Measurements from ENCODE around the gene FOXE1. TPM values are rescaled to one million over a fixed set of nuclear protein-coding genes. Genes with fewer than 3 reads are reported as not detected.

Gene FOXE1
- total RNA-seq, 1 experiment from 2014 or later = not detected

GRCh38 chr9:97809666-97810344, 43.2 kb upstream of the FOXE1 start:
- no peak for TF ChIP-seq CTCF (conservative IDR thresholded peaks at IDR 0.05)
- no CpG with 5 or more reads among the region's 5 CpGs for WGBS (ENCODE audit: extremely low coverage, insufficient read length, low lambda C conversion rate)
- Mint-ChIP-seq H3K4me1 (peaks cover 26 to 28% of the 10 kb centered on the region in 2 experiments), H3K9me3 (no peaks in the 10 kb centered on the region), H3K27ac (no peak overlapping the region; a peak in 1 of 7 replicates), H3K36me3 (ENCODE audit: insufficient read depth in 1 of 3, low read depth in 3 of 3) (no peaks in the 10 kb centered on the region), H3K4me3 (peak overlapping the region in 1 of 2 experiments; percentile 24; a peak in 1 of 5 replicates), H3K27me3 (ENCODE audit: low read depth) (peaks cover 37% of the 10 kb centered on the region)
- Histone ChIP-seq H2AK5ac (ENCODE audit: insufficient read length, low read length) (no peak overlapping the region), H3K9me3 (ENCODE audit: control insufficient read depth, low read depth, low read length) (no peaks in the 10 kb centered on the region), H3K4me2 (ENCODE audit: insufficient read depth, insufficient read length, low read length) (no peak overlapping the region), H3K79me1 (ENCODE audit: insufficient read depth, low read depth, low read length, poor library complexity, severe bottlenecking) (no peaks in the 10 kb centered on the region), H3K4me1 (ENCODE audit: insufficient read depth, low read length) (peaks cover 2% of the 10 kb centered on the region; the same call in 1 of the 2 replicates), H2BK5ac (ENCODE audit: insufficient read length, low read length) (no peak overlapping the region), H3K18ac (ENCODE audit: insufficient read length, low read depth, low read length) (no peak overlapping the region), H2AFZ (ENCODE audit: low read length) (no peak overlapping the region), H3K27me3 (ENCODE audit: insufficient read depth, low read length) (no peaks in the 10 kb centered on the region; the same call in 1 of the 2 replicates), H2BK120ac (ENCODE audit: low read depth, low read length, poor library complexity, severe bottlenecking) (no peak overlapping the region), H4K5ac (ENCODE audit: insufficient read length, low read depth, low read length) (no peak overlapping the region), H4K20me1 (ENCODE audit: control insufficient read depth, insufficient read depth, insufficient read length) (no peaks in the 10 kb centered on the region), H3K9ac (ENCODE audit: extremely low read depth, insufficient read length, low read length) (no peak overlapping the region), H3K56ac (ENCODE audit: insufficient read length, low read depth, low read length) (no peak overlapping the region), H2BK15ac (ENCODE audit: low read depth, low read length) (no peak overlapping the region), H2BK20ac (ENCODE audit: low read depth, low read length, poor library complexity, severe bottlenecking) (no peak overlapping the region), H4K91ac (ENCODE audit: insufficient read length, low read depth, low read length) (no peak overlapping the region), H3T11ph (ENCODE audit: low read length) (no peak overlapping the region), H2BK12ac (ENCODE audit: insufficient read length, low read depth, low read length) (no peak overlapping the region), H3K14ac (ENCODE audit: insufficient read depth, low read length) (no peak overlapping the region), H3K79me2 (ENCODE audit: insufficient read depth, low read length) (no peaks in the 10 kb centered on the region), H3K23ac (ENCODE audit: insufficient read length, low read depth, low read length) (no peak overlapping the region), H3K27ac (ENCODE audit: insufficient read length, low read depth, low read length) (no peak overlapping the region), H3K23me2 (ENCODE audit: insufficient read length, low read depth, low read length, poor library complexity, severe bottlenecking) (no peaks in the 10 kb centered on the region), H3K4ac (ENCODE audit: low read depth, low read length) (no peak overlapping the region), H4K8ac (replicated peaks; ENCODE audit: insufficient read length, low read depth, low read length) (no peak overlapping the region)
- DNase-seq = peak; percentile 51
